H9 (cell line): ENCODE data around the gene HLA-F. TPM values are rescaled to one million over a fixed set of nuclear protein-coding genes. Genes with fewer than 3 reads are reported as not detected.
A peak's percentile ranks its signal among the peaks of the same experiment; 100 is the strongest.

Experiments
- DNase-seq: peaks from one replicate; pipeline ENCODE4 v3.0.0-alpha.2; 2017
- H2AFZ ChIP-seq: one replicate; pipeline ENCODE4 v1.6.1; 2013; ENCODE audit warnings: mild to moderate bottlenecking, low read length, control low read depth, moderate library complexity
- H2AK5ac ChIP-seq: 2 replicates; pipeline ENCODE4 v1.6.1; 2013; ENCODE audit warnings: low read length, control low read depth, mixed read lengths; ENCODE audit not compliant: insufficient read length
- H2BK120ac ChIP-seq: one replicate; pipeline ENCODE4 v1.6.1; 2013; ENCODE audit warnings: low read depth, mild to moderate bottlenecking, low read length, control low read depth, inconsistent platforms; ENCODE audit not compliant: poor library complexity, severe bottlenecking
- H2BK12ac ChIP-seq: 2 replicates; pipeline ENCODE4 v1.6.1; 2013; ENCODE audit warnings: low read length, control low read depth, mixed read lengths, low read depth; ENCODE audit not compliant: insufficient read length
- H2BK15ac ChIP-seq: 2 replicates; pipeline ENCODE4 v1.6.1; 2013; ENCODE audit warnings: low read depth, low read length, control low read depth
- H2BK20ac ChIP-seq: one replicate; pipeline ENCODE4 v1.6.1; 2013; ENCODE audit warnings: low read depth, mild to moderate bottlenecking, low read length, control low read depth, inconsistent platforms; ENCODE audit not compliant: poor library complexity, severe bottlenecking
- H2BK5ac ChIP-seq: 2 replicates; pipeline ENCODE4 v1.6.1; 2013; ENCODE audit warnings: low read length, control low read depth, mixed read lengths; ENCODE audit not compliant: insufficient read length
- H3K14ac ChIP-seq: 2 replicates; pipeline ENCODE4 v1.6.1; 2013; ENCODE audit warnings: low read length, control low read depth; ENCODE audit not compliant: insufficient read depth
- H3K18ac ChIP-seq: 2 replicates; pipeline ENCODE4 v1.6.1; 2013; ENCODE audit warnings: low read depth, mild to moderate bottlenecking, mixed read lengths, low read length, control low read depth; ENCODE audit not compliant: insufficient read length
- H3K23ac ChIP-seq: 2 replicates; pipeline ENCODE4 v1.6.1; 2013; ENCODE audit warnings: low read length, control low read depth, mixed read lengths, low read depth; ENCODE audit not compliant: insufficient read length
- H3K23me2 ChIP-seq: 2 replicates; pipeline ENCODE4 v1.6.1; 2013; ENCODE audit warnings: low read depth, mild to moderate bottlenecking, mixed read lengths, low read length, control low read depth; ENCODE audit not compliant: insufficient read length, poor library complexity, severe bottlenecking
- H3K27ac ChIP-seq: 2 replicates; pipeline ENCODE4 v1.5.1; 2013; ENCODE audit warnings: low read length, control low read depth, mixed read lengths, low read depth; ENCODE audit not compliant: insufficient read length
- H3K27me3 ChIP-seq: 2 replicates; pipeline ENCODE4 v1.6.1; 2013; ENCODE audit warnings: low read length, control low read depth, inconsistent platforms; ENCODE audit not compliant: insufficient read depth
- H3K4ac ChIP-seq: 2 replicates; pipeline ENCODE4 v1.6.1; 2013; ENCODE audit warnings: low read depth, mild to moderate bottlenecking, control low read depth, inconsistent platforms, low read length, moderate library complexity
- H3K4me1 ChIP-seq: 2 replicates; pipeline ENCODE4 v1.6.1; 2013; ENCODE audit warnings: low read length, control low read depth, inconsistent platforms; ENCODE audit not compliant: insufficient read depth
- H3K4me2 ChIP-seq: 2 replicates; pipeline ENCODE4 v1.6.1; 2013; ENCODE audit warnings: low read length, control low read depth, mixed read lengths; ENCODE audit not compliant: insufficient read length, insufficient read depth
- H3K56ac ChIP-seq: 2 replicates; pipeline ENCODE4 v1.6.1; 2013; ENCODE audit warnings: low read depth, mild to moderate bottlenecking, mixed read lengths, low read length, control low read depth; ENCODE audit not compliant: insufficient read length
- H3K79me1 ChIP-seq: 2 replicates; pipeline ENCODE4 v1.6.1; 2013; ENCODE audit warnings: low read depth, mild to moderate bottlenecking, moderate library complexity, low read length, control low read depth, inconsistent platforms; ENCODE audit not compliant: insufficient read depth, poor library complexity, severe bottlenecking
- H3K79me2 ChIP-seq: 2 replicates; pipeline ENCODE4 v1.6.1; 2013; ENCODE audit warnings: low read length, control low read depth, inconsistent platforms; ENCODE audit not compliant: insufficient read depth
- H3K9ac ChIP-seq: 2 replicates; pipeline ENCODE4 v1.6.1; 2013; ENCODE audit warnings: low read length, control low read depth, mixed read lengths; ENCODE audit not compliant: insufficient read length; ENCODE audit errors: extremely low read depth
- H3K9me3 ChIP-seq: one replicate; pipeline ENCODE4 v1.6.1; 2013; ENCODE audit warnings: low read depth, low read length, inconsistent platforms; ENCODE audit not compliant: control insufficient read depth
- H3T11ph ChIP-seq: one replicate; pipeline ENCODE4 v1.6.1; 2013; ENCODE audit warnings: mild to moderate bottlenecking, low read length, control low read depth, inconsistent platforms
- H4K20me1 ChIP-seq: one replicate; pipeline ENCODE4 v1.6.1; 2013; ENCODE audit not compliant: control insufficient read depth, insufficient read length, insufficient read depth
- H4K5ac ChIP-seq: 2 replicates; pipeline ENCODE4 v1.6.1; 2013; ENCODE audit warnings: low read depth, mild to moderate bottlenecking, mixed read lengths, low read length, control low read depth; ENCODE audit not compliant: insufficient read length
- H4K8ac ChIP-seq: replicated peaks from 2 replicates; pipeline ENCODE4 v1.6.1; 2013; ENCODE audit warnings: low read length, control low read depth, mixed read lengths, low read depth; ENCODE audit not compliant: insufficient read length
- H4K91ac ChIP-seq: 2 replicates; pipeline ENCODE4 v1.6.1; 2013; ENCODE audit warnings: low read depth, mild to moderate bottlenecking, moderate library complexity, mixed read lengths, low read length, control low read depth; ENCODE audit not compliant: insufficient read length
- H3K27ac Mint-ChIP-seq, 3 experiments: 2 replicates in 2 of 3; 3 replicates in 1 of 3; pipeline ENCODE4 v1.8.0; 2020 to 2021; ENCODE audit warnings: mixed read lengths in 3 of 3, mild to moderate bottlenecking in 1 of 3, moderate library complexity in 1 of 3
- H3K27me3 Mint-ChIP-seq: 2 replicates; pipeline ENCODE4 v1.8.0; 2021; ENCODE audit warnings: low read depth, mild to moderate bottlenecking, moderate library complexity, mixed read lengths
- H3K36me3 Mint-ChIP-seq, 3 experiments: 2 replicates in 2 of 3; 3 replicates in 1 of 3; pipeline ENCODE4 v1.8.0; 2020 to 2021; ENCODE audit warnings: low read depth in 3 of 3, mixed read lengths in 3 of 3; ENCODE audit not compliant: insufficient read depth in 1 of 3
- H3K4me1 Mint-ChIP-seq, 2 experiments: 2 replicates each; pipeline ENCODE4 v1.8.0; 2020; ENCODE audit warnings: mixed read lengths in 2 of 2
- H3K4me3 Mint-ChIP-seq, 2 experiments: 2 replicates in 1 of 2; 3 replicates in 1 of 2; pipeline ENCODE4 v1.8.0; 2020 to 2021; ENCODE audit warnings: mild to moderate bottlenecking in 2 of 2, mixed read lengths in 2 of 2, moderate library complexity in 1 of 2
- H3K9me3 Mint-ChIP-seq, 2 experiments: 2 replicates in 1 of 2; 3 replicates in 1 of 2; pipeline ENCODE4 v1.8.0; 2020; ENCODE audit warnings: mild to moderate bottlenecking in 2 of 2, mixed read lengths in 2 of 2, moderate library complexity in 1 of 2
- WGBS: extraction: QIAGEN DNeasy Blood & Tissue Kit; methylation state at CpG from one replicate; pipeline ENCODE4 v1.1.7; 2013; ENCODE audit warnings: missing lambda C conversion rate, low lambda C conversion rate, mixed read lengths; ENCODE audit not compliant: insufficient read length; ENCODE audit errors: extremely low coverage; 5-methylcytosine and 5-hydroxymethylcytosine counted together
- total RNA-seq: library from RNA; stranded (reverse); gene quantifications from 2 replicates; pipeline ENCODE4 v1.2.1, GENCODE V29; 2021
- TF ChIP-seq, protein P1 (sequence below): fragments of 200-600 bp; sonication (generic); conservative IDR thresholded peaks from 3 replicates; pipeline ENCODE4 v1.8.0; 2021; ENCODE audit warnings: antibody characterized with exemption, mild to moderate bottlenecking

HLA-F gene
- total RNA-seq, 1 experiment from 2014 or later = 7.4 TPM

DNA sequence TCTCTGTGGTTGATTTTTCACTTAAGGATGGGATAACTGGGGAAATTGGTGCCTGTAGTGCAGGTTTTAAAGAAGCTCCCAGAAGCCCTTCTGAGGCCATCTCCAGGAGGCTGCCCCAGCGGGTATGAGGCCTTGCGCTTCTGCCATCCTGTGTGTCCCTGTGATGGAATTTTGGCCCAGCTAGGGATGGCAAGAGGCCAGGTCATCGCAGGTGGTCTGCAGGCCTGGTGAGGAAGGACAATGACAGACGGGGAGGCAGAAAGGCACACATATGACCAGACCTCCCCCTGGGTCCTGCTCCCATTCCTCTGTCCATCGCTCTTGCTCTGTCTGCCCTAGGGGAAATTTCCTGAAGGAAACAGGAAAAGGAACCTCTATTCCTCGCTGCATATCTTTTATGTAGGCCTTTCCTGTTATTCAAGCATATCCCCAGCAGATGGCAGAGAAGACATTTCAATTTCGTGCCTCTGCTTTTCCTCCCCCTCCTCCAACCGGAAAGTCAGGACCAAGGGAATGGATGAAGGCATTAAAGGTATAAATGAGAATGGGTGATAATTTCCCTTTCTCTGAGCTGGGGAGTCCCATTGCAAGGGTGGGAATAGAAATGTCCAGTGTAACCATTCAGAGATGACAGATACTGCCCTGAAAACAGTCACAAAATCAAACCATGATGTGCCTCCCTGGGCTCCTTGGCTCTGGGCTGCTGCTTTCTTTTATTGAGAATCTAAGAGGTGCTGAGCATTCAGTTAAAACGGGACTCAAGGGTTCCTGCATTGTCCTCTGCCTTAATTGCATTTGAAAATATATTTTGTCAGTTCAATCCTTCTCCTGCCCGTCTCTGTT, 17.6 kb upstream of the HLA-F start:
- no peaks in the 10 kb centered on the region for H3K9me3 Mint-ChIP-seq
- no peak overlapping the region for H3K27ac ChIP-seq
- no peak overlapping the region for H4K8ac ChIP-seq
- DNase-seq = peak; percentile 47
- no CpG with 5 or more reads among the region's 10 CpGs for WGBS
- H3K9me3 ChIP-seq = no peaks in the 10 kb centered on the region
- no peak overlapping the region for H3K18ac ChIP-seq
- H3T11ph ChIP-seq = no peak overlapping the region
- TF ChIP-seq, protein P1, sequence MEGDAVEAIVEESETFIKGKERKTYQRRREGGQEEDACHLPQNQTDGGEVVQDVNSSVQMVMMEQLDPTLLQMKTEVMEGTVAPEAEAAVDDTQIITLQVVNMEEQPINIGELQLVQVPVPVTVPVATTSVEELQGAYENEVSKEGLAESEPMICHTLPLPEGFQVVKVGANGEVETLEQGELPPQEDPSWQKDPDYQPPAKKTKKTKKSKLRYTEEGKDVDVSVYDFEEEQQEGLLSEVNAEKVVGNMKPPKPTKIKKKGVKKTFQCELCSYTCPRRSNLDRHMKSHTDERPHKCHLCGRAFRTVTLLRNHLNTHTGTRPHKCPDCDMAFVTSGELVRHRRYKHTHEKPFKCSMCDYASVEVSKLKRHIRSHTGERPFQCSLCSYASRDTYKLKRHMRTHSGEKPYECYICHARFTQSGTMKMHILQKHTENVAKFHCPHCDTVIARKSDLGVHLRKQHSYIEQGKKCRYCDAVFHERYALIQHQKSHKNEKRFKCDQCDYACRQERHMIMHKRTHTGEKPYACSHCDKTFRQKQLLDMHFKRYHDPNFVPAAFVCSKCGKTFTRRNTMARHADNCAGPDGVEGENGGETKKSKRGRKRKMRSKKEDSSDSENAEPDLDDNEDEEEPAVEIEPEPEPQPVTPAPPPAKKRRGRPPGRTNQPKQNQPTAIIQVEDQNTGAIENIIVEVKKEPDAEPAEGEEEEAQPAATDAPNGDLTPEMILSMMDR = peak; percentile 75
- no peaks in the 10 kb centered on the region for H3K79me2 ChIP-seq
- no peak overlapping the region for H3K4me2 ChIP-seq
- H3K27me3 ChIP-seq = peaks cover 2% of the 10 kb centered on the region; the same call in 1 of the 2 replicates
- H3K23ac ChIP-seq = no peak overlapping the region
- H2BK15ac ChIP-seq = no peak overlapping the region
- no peak overlapping the region for H2BK12ac ChIP-seq
- no peak overlapping the region for H4K5ac ChIP-seq
- H2BK5ac ChIP-seq = no peak overlapping the region
- no peak overlapping the region for H2BK20ac ChIP-seq
- H3K36me3 Mint-ChIP-seq = no peaks in the 10 kb centered on the region
- H2AFZ ChIP-seq = no peak overlapping the region
- H3K27ac Mint-ChIP-seq = no peak overlapping the region
- no peak overlapping the region for H2BK120ac ChIP-seq
- H3K56ac ChIP-seq = no peak overlapping the region
- no peak overlapping the region for H4K91ac ChIP-seq
- H3K4me1 ChIP-seq = peaks cover 3% of the 10 kb centered on the region; the same call in 1 of the 2 replicates
- no peaks in the 10 kb centered on the region for H3K23me2 ChIP-seq
- peaks cover 8 to 13% of the 10 kb centered on the region in 2 experiments; a peak in 3 of 4 replicates for H3K4me1 Mint-ChIP-seq
- H4K20me1 ChIP-seq = no peaks in the 10 kb centered on the region
- no peak overlapping the region for H3K4me3 Mint-ChIP-seq
- no peak overlapping the region for H2AK5ac ChIP-seq
- H3K9ac ChIP-seq = no peak overlapping the region
- no peak overlapping the region for H3K4ac ChIP-seq
- no peak overlapping the region; the same call in 1 of the 2 replicates for H3K14ac ChIP-seq
- H3K27me3 Mint-ChIP-seq = peaks cover 23% of the 10 kb centered on the region
- H3K79me1 ChIP-seq = no peaks in the 10 kb centered on the region
